Gastroesophageal sphincter (tissue), 3 donors: ENCODE data around the gene NCK2.

Source experiments
- POLR2A ChIP-seq, 2 donors: fragments of 450-650 bp; IDR thresholded peaks; one replicate each; pipeline ENCODE4 v1.6.1; 2017; ENCODE audit warnings: antibody characterized with exemption in 2 of 2, mild to moderate bottlenecking in 2 of 2, moderate library complexity in 1 of 2
- POLR2AphosphoS5 ChIP-seq: sonication (generic); formaldehyde crosslinking; IDR thresholded peaks from one replicate; pipeline ENCODE4 v1.6.1; 2017; ENCODE audit warnings: antibody characterized with exemption
- TF ChIP-seq, protein P1 (sequence below), 4 experiments: fragments of 200-600 bp in 2 of 4; fragments of 450-650 bp in 2 of 4; sonication (generic) in 1 of 4; IDR thresholded peaks; one replicate each; pipeline ENCODE4 v1.5.1; 2017 to 2019; ENCODE audit warnings: antibody characterized with exemption in 4 of 4, mild to moderate bottlenecking in 2 of 4, moderate library complexity in 2 of 4

DNA sequence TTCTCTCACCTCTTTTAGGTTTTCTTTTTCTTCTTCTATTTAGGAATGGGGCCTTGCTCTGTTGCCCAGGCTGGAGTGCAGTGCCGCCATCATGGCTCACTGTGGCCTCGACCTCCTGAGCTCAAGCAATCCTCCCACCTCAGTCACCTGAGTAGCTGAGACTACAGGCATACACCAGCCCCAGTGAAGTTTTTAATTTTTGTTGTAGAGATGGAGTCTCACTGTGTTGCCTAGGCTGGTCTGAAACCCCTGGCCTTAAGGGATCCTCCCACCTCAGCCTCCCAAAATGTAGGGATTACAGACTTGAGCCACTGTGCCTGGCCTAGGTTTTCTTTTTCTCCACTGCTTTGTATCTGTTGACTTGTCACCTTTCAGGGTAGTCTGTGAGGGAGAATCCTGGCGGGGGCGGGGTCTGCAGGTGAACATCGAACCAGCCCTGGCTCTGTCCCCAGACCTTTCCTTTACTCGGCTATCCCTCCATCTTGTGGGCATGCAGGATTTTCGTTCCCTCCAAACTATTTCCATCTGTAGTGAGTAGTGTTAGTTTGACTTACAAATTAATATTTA is 21.7 kb downstream of the NCK2 start:
- TF ChIP-seq POLR2A (IDR thresholded peaks at IDR 0.05): no peak
- TF ChIP-seq, protein P1, sequence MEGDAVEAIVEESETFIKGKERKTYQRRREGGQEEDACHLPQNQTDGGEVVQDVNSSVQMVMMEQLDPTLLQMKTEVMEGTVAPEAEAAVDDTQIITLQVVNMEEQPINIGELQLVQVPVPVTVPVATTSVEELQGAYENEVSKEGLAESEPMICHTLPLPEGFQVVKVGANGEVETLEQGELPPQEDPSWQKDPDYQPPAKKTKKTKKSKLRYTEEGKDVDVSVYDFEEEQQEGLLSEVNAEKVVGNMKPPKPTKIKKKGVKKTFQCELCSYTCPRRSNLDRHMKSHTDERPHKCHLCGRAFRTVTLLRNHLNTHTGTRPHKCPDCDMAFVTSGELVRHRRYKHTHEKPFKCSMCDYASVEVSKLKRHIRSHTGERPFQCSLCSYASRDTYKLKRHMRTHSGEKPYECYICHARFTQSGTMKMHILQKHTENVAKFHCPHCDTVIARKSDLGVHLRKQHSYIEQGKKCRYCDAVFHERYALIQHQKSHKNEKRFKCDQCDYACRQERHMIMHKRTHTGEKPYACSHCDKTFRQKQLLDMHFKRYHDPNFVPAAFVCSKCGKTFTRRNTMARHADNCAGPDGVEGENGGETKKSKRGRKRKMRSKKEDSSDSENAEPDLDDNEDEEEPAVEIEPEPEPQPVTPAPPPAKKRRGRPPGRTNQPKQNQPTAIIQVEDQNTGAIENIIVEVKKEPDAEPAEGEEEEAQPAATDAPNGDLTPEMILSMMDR (IDR thresholded peaks at IDR 0.05): no peak
- TF ChIP-seq POLR2AphosphoS5: no peak
